Keratinocyte (primary cell): Measurements from ENCODE around the gene ATXN10.
A peak's percentile ranks its signal among the peaks of the same experiment; 100 is the strongest.

ENCODE experiments used
- EZH2 ChIP-seq: IDR thresholded peaks from one replicate; pipeline ENCODE4 v1.6.1; 2012; ENCODE audit warnings: inconsistent platforms, mild to moderate bottlenecking, low read length, moderate library complexity
- TF ChIP-seq, protein P1 (sequence below), 3 experiments: IDR thresholded peaks in 1 of 3; conservative IDR thresholded peaks in 1 of 3; optimal IDR thresholded peaks in 1 of 3; 2 replicates in 2 of 3; 3 replicates in 1 of 3; pipeline versions ENCODE3 to v1.5.1; 2011; ENCODE audit warnings: low read length in 3 of 3, mild to moderate bottlenecking in 3 of 3, moderate library complexity in 2 of 3, control low read depth in 1 of 3, inconsistent platforms in 1 of 3; ENCODE audit not compliant: insufficient read depth in 2 of 3; ENCODE audit errors: extremely low read depth in 1 of 3

DNA sequence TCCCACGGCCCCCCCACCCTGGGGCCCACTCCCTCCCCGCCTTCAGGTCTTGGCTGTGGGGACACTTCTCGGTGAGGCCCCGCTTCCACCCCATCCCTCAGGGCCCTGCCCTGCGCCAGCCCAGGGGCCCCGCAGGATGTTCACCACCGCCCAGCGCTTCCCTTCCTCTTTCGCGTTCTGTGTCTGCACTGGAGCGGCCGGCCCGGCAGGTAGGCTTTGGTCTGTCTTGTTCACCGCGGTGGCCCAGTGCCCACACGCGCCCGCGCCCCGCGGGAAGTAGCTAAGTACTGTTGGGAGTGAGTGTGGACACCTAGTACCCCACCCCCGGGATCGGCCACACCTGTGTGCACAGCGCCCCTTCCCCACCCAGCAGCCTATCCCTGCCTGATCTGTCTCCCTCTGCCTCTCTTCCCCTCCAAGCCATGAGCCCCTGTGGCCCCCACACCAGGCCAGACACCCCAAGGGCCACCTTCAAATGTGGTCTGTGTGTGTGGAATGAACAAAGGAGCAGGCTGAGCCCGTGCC, 219.9 kb downstream of the ATXN10 start:
- TF ChIP-seq, protein P1, sequence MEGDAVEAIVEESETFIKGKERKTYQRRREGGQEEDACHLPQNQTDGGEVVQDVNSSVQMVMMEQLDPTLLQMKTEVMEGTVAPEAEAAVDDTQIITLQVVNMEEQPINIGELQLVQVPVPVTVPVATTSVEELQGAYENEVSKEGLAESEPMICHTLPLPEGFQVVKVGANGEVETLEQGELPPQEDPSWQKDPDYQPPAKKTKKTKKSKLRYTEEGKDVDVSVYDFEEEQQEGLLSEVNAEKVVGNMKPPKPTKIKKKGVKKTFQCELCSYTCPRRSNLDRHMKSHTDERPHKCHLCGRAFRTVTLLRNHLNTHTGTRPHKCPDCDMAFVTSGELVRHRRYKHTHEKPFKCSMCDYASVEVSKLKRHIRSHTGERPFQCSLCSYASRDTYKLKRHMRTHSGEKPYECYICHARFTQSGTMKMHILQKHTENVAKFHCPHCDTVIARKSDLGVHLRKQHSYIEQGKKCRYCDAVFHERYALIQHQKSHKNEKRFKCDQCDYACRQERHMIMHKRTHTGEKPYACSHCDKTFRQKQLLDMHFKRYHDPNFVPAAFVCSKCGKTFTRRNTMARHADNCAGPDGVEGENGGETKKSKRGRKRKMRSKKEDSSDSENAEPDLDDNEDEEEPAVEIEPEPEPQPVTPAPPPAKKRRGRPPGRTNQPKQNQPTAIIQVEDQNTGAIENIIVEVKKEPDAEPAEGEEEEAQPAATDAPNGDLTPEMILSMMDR (optimal IDR thresholded peaks at IDR 0.05 in 1 of 3, IDR thresholded peaks at IDR 0.05 in 1 of 3, conservative IDR thresholded peaks at IDR 0.05 in 1 of 3; ENCODE audit: extremely low read depth in 1 of 3, insufficient read depth in 2 of 3, low read length in 3 of 3), result no peak
- TF ChIP-seq EZH2, result peak; percentile 40
